Activated naive CD8-positive, alpha-beta T cell treated with anti-CD3 and anti-CD28 coated beads, Interleukin-2, amount 50 U/mL, for 24 hours (primary cell): ENCODE measurements around the gene CAVIN1.
"Not testable (repeated sequence)": the region's sequence is repeated elsewhere in the genome, so short reads cannot be mapped to it uniquely, and the experiment has no call there.

Experiments used
- ATAC-seq: fragments of 150-1000 bp; cut with Tn5 transposase; one replicate; pipeline ENCODE4 v1.10.0; 2021
- DNase-seq: peaks from one replicate; pipeline ENCODE4 v3.0.0; 2021
- H3K27ac Mint-ChIP-seq: one replicate; pipeline ENCODE4 v1.8.0; 2021; ENCODE audit warnings: mild to moderate bottlenecking, mixed read lengths
- H3K27me3 Mint-ChIP-seq: one replicate; pipeline ENCODE4 v1.8.0; 2021; ENCODE audit warnings: mixed read lengths
- H3K36me3 Mint-ChIP-seq: one replicate; pipeline ENCODE4 v1.8.0; 2021; ENCODE audit warnings: low read depth, mixed read lengths
- H3K4me1 Mint-ChIP-seq: one replicate; pipeline ENCODE4 v1.8.0; 2021; ENCODE audit warnings: mixed read lengths
- H3K4me3 Mint-ChIP-seq: one replicate; pipeline ENCODE4 v1.8.0; 2021; ENCODE audit warnings: mild to moderate bottlenecking, moderate library complexity, mixed read lengths
- H3K9me3 Mint-ChIP-seq: one replicate; pipeline ENCODE4 v1.8.0; 2021; ENCODE audit warnings: mixed read lengths

CAVIN1 gene

DNA sequence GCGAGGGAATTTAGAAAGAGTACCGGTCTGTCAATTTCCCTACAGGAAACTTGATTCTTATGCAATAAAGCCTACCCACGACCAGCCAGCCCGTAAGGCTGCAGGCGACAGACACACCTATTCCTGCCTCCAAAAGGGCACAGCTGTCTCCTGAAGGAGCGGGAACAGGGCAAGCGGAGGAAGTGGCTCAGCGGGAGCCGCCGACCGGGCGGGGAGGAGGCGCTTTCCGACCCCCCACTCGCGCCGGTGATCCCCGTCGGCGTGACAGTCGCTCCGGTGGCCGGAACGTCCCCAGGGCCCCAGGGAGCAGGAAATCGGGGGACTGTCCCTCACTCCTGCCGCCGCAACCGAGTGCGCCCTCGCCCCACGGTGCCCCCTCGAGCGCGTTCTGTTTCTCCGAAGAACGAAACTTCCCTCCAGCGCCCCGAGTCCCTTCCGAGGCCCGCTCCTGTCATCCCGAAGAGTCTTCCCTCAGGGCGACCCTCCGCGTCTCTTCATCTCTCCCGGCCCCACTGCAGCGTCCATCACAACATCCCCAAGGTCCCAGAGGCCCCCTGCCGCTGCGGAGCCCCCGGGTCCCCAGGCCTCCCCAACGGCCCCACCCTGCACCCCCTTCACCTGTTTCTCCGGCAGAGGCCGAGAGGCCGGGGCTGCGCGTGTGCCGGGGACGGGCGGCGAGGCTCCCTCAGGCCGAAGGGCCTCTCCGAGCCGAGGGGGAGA is 35.2 kb downstream of the CAVIN1 start:
- H3K4me1 Mint-ChIP-seq: peaks cover 64% of the 10 kb centered on the region
- no peak for ATAC-seq

DNA sequence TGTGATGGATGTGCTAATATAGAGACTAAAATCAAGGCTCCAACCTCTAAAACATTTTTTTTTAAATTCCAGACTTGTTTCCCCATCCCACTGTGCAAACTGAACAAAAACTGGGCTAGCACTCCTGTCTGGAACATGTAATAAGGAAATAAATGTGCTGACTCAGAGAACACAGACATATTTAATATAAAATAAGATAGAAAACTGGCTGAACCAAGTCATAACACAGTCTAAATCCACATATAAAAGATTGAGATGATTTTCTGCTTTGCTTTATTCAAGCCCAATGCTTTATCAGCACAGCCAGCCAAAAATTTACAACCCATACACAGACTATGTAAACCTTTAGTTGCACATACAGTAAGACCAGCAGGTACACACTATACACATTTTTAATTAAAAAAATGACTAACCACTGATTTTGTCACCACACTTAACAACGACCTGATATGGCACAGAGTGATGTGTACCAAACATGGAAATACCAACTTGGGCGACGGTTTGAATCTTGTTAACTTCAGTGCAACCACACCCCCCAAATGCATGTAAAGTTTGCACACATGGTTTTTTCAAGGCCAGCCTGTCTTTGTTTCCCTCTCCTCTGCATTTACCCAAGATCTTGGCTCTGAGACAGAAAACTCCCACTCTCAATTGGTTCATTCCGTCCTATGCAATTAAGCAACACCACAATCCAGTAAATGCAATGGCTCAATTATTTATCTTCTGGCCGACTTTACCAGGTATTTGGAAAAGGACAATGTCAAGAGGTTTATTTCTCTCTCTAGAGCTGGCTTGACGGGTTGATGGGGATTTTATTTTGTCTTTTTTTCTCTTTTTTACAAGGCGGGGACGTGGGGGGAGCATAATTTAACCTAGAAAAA is 36.0 kb downstream of the CAVIN1 start:
- DNase-seq (no peak), ATAC-seq (no peak)
- peaks cover 35% of the 10 kb centered on the region for H3K36me3 Mint-ChIP-seq
- peaks cover 66% of the 10 kb centered on the region for H3K4me1 Mint-ChIP-seq
- H3K9me3 Mint-ChIP-seq: no peaks in the 10 kb centered on the region
- H3K27ac Mint-ChIP-seq: peak overlapping the region; percentile 98
- peak overlapping the region; percentile 93 for H3K4me3 Mint-ChIP-seq
- H3K27me3 Mint-ChIP-seq: no peaks in the 10 kb centered on the region

More for the DNA sequence above, 35.2 kb downstream of the CAVIN1 start:
- DNase-seq: peak; percentile 53
- Mint-ChIP-seq H3K27me3 (no peaks in the 10 kb centered on the region), H3K9me3 (no peaks in the 10 kb centered on the region), H3K4me3 (peak overlapping the region; percentile 93), H3K27ac (peak overlapping the region; percentile 98), H3K36me3 (peaks cover 30% of the 10 kb centered on the region)

DNA sequence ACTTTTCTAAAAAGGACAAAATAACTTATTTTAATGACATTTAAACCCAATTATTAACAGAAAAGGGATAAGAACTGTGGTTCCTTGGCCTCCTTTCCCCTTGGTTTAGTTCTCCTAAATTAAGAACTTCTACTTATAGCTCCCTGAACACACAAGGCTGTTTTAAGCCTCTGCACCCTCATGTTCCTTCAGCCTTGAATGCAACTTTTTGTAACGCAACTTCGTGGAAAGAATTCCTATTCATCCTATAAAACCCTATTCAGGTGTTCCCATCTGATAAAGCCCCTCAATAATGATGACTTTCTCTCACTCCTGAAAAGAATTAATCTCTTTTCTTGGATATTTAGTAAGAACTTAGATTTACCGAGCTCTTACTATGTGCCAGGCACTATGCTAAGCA is 41.2 kb downstream of the CAVIN1 start:
- Mint-ChIP-seq H3K27me3 (no peaks in the 10 kb centered on the region), H3K9me3 (no peaks in the 10 kb centered on the region), H3K36me3 (peaks cover 46% of the 10 kb centered on the region), H3K27ac (no peak overlapping the region), H3K4me1 (peaks cover 77% of the 10 kb centered on the region), H3K4me3 (no peak overlapping the region)
- ATAC-seq (no peak), DNase-seq (no peak)

DNA sequence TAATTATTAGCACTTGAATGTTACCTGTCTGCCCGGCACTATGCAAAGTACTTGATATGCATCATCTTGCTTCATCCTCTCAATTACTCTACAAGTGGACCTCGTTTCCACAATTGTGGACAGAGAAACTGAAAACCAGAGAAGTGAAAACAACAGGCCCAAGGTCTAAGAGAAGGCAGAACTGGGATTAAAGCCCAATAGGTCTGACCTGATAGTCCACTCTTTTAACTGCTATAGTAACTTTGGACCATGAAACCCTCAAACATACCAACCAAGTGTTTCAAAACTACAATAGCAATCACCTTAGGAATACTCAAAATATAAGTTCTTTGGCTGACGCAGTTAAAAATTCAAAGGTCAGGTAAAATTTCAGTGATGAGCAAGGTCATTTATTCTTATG is 42.1 kb downstream of the CAVIN1 start:
- H3K4me3 Mint-ChIP-seq: peak overlapping the region; percentile 34
- no peak for ATAC-seq
- peaks cover 72% of the 10 kb centered on the region for H3K4me1 Mint-ChIP-seq
- no peak for DNase-seq
- peaks cover 41% of the 10 kb centered on the region for H3K36me3 Mint-ChIP-seq
- H3K9me3 Mint-ChIP-seq: no peaks in the 10 kb centered on the region
- no peaks in the 10 kb centered on the region for H3K27me3 Mint-ChIP-seq
- H3K27ac Mint-ChIP-seq: peak overlapping the region; percentile 56

DNA sequence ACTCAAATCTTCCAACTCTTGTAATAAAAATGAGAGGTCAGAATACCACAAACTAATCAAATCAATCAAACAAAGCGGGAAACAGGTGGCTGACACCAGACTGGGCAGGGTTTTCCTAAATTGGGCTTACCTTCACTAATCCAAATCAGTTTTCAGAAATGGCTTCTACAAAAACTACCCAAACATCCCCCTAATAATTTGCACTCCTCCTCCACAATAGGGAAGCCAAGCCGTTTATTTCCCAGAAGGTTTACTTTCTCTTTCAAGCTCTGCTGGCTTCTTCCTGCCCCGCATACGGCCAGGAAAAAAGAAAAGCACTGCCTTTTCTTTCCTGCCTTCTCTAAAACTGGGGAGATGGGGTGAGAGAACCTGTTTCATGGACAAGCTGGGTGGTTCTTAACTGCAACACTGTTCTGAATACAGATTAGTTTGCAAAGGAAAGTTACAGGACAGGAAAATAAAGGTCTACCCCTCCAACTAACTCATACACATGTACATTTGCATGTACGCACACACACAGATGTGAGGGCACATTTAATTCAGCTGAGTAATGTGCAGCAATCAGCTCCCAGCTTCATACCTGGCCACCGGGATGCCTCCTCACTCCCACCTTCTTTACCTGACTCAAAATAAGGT is 44.0 kb downstream of the CAVIN1 start:
- H3K4me3 Mint-ChIP-seq: peak overlapping the region; percentile 75
- ATAC-seq (peak; percentile 66), DNase-seq (no peak)
- peak overlapping the region; percentile 92 for H3K27ac Mint-ChIP-seq
- H3K9me3 Mint-ChIP-seq: no peaks in the 10 kb centered on the region
- peaks cover 30% of the 10 kb centered on the region for H3K36me3 Mint-ChIP-seq
- H3K27me3 Mint-ChIP-seq: no peaks in the 10 kb centered on the region
- H3K4me1 Mint-ChIP-seq: peaks cover 72% of the 10 kb centered on the region

DNA sequence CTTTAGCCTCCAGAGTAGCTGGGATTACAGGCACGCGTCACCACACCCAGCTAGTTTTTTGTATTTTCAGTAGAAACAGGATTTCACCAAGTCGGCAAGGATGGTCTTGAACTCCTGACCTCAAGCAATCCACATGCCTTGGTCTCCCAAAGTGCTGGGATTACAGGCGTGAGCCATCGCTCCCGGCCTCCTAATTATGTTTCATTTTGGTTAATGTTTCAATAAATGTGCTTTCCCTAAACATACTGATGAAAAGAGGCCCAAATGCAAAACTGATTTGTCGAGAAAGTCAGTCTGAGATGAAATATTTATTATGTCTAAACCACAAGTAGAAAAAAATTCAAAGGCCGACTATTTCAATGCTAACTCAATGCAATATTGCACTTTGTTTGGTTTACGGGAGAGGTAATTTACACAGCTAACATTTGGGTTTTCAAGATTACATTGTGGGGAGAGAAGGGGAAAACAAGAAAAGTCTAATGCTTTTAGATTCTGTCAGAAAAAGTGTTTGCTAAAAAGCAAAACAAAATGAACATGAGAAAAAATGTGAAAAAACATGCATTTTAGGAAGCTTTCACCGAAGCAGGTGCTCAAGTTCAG is 44.6 kb downstream of the CAVIN1 start:
- H3K4me3 Mint-ChIP-seq: peak overlapping the region; percentile 75
- no peaks in the 10 kb centered on the region for H3K27me3 Mint-ChIP-seq
- no peaks in the 10 kb centered on the region for H3K9me3 Mint-ChIP-seq
- H3K36me3 Mint-ChIP-seq: peaks cover 32% of the 10 kb centered on the region
- ATAC-seq (no peak), DNase-seq (no peak)
- H3K4me1 Mint-ChIP-seq: peaks cover 72% of the 10 kb centered on the region
- H3K27ac Mint-ChIP-seq: peak overlapping the region; percentile 92

DNA sequence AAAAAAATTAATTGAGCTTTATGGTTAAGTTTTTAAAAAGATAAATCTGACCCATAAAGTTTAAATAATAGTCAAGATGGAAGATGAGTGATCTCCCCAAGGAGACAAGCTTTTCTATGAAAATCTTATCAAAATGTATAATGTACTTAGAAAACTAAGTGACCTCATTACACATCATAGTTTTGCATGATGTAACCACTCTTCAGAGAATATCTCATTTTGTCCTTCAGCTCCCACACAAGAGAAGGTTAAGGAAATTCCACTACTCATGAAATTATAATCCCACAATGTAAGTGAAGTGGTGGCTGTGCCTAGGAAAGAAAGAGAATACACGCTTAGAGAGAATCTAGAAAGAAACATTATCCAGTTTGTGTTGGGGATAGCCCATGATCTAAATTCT is 49.2 kb downstream of the CAVIN1 start:
- ATAC-seq (no peak), DNase-seq (no peak)
- Mint-ChIP-seq H3K9me3 (no peaks in the 10 kb centered on the region), H3K4me1 (peaks cover 66% of the 10 kb centered on the region), H3K27ac (peak overlapping the region; percentile 22), H3K27me3 (no peaks in the 10 kb centered on the region), H3K4me3 (no peak overlapping the region), H3K36me3 (peaks cover 30% of the 10 kb centered on the region)

DNA sequence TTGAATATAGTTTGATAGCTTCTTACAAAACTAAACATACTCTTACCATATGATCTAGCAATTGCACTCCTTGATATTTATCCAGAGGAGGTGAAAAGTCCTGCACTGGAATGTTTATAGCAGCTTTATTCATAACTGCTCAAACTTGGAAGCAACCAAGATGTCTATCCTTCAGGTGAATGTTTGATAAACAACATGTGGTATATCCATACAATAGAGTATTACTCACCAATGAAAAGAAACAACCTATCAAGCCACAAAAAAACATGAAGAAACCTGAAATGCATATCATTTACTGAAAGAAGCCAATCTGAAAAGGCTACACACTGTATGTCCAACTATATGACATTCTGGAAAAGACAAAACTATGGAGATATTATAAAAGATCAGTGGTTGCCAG is 50.9 kb downstream of the CAVIN1 start:
- DNase-seq: no peak
- Mint-ChIP-seq H3K27me3 (no peaks in the 10 kb centered on the region), H3K4me3 (no peak overlapping the region), H3K4me1 (peaks cover 65% of the 10 kb centered on the region), H3K9me3 (no peaks in the 10 kb centered on the region), H3K27ac (no peak overlapping the region), H3K36me3 (peaks cover 22% of the 10 kb centered on the region)
- ATAC-seq: no peak

DNA sequence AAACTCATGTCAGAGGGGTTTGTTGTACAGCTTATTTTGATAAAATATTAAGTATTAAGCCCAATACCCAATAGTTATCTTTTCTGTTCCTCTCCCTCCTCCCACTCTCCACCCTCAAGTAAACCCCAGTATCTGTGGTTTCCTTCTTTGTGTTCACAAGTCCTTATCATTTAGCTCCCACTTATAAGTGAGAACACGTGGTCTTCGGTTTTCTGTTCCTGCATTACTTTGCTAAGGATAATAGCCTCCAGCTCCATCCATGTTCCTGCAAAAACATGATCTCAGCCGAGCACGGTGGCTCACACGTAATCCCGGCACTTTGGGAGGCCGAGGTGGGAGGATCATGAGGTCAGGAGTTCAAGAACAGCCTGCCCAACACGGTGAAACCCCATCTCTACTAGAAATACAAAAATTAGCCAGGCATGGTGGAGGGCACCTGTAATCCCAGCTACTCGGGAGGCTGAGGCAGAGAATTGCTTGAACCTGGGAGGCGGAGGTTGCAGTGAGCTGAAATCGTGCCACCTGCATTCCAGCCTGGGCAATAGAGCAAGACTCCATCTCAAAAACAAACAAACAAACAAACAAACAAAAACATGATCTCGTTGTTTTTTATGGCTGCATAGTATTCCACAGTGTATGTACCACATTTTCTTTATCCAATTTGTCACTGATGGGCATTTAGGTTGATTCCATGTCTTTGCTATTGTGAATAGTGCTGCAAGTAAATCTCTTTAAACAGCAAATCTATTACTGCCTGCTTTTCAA is 54.1 kb downstream of the CAVIN1 start:
- not testable (repeated sequence) for H3K27me3 Mint-ChIP-seq

DNA sequence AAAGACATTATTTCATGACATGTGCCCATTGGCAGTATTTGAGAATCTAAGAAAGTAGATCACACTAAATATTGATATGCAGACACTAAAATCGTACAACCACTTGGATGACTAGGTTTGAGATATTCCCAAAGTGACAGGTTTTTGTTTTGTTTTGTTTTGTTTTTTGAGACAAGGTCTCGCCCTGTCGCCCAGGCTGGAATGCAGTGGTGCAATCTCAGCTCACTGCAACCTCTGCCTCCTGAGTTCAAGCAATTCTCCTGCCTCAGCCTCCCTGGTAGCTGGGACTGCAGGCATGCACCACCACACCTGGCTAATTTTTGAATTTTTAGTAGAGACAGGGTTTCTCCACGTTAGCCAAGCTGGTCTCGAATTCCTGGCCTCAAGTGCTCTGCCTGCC is 54.7 kb downstream of the CAVIN1 start:
- H3K4me1 Mint-ChIP-seq: peaks cover 74% of the 10 kb centered on the region
- not testable (repeated sequence) for H3K27ac Mint-ChIP-seq

More for the DNA sequence above, 54.1 kb downstream of the CAVIN1 start:
- not testable (repeated sequence) for H3K4me3 Mint-ChIP-seq, H3K9me3 Mint-ChIP-seq, ATAC-seq, DNase-seq, H3K27ac Mint-ChIP-seq
- Mint-ChIP-seq H3K36me3 (peaks cover 34% of the 10 kb centered on the region), H3K4me1 (peaks cover 70% of the 10 kb centered on the region)

DNA sequence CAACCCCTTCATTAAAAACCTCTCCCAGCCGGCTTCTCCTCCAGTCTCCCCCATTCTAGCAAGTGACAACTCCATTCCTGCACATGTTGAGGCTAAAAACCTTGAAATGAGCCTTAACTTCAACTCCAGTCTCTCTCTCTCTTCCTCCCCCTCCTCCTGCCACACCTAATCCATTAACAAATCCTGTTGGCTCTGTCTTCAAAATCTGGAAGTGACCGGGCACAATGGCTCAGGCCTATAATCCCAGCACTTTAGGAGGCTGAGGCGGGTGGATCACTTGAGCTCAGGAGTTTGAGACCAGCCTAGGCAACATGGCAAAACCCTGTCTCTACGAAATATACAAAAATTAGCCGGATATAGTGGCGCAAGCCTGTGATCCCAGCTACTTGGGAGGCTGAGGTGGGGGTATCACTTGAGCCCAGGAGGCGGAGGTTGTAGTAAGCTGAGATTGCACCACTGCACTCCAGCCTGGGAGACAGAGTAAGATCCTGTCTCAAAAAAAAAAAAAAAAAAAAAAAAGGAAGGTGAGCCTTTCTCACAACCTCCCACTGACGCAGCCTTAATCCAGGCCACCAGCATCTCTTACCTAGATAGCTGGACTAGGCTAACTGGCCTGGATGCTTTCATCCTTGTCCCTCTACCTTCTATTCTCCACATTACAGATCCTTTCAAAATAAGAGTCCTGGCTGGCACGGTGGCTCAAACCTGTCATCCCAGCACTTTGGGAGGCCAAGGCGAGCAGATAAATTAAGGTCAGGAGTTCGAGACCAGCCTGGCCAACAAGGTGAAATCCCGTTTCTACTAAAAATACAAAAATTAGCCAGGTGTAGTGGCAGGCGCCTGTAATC is 56.7 kb downstream of the CAVIN1 start:
- H3K9me3 Mint-ChIP-seq, ATAC-seq, H3K4me3 Mint-ChIP-seq, H3K27me3 Mint-ChIP-seq, DNase-seq: not testable (repeated sequence)
- peaks cover 89% of the 10 kb centered on the region for H3K4me1 Mint-ChIP-seq
- H3K36me3 Mint-ChIP-seq: peaks cover 38% of the 10 kb centered on the region
- peak overlapping the region; percentile 24 for H3K27ac Mint-ChIP-seq

More for the DNA sequence above, 54.7 kb downstream of the CAVIN1 start:
- ATAC-seq, H3K27me3 Mint-ChIP-seq, H3K9me3 Mint-ChIP-seq, H3K4me3 Mint-ChIP-seq, DNase-seq: not testable (repeated sequence)
- H3K36me3 Mint-ChIP-seq: peaks cover 35% of the 10 kb centered on the region

DNA sequence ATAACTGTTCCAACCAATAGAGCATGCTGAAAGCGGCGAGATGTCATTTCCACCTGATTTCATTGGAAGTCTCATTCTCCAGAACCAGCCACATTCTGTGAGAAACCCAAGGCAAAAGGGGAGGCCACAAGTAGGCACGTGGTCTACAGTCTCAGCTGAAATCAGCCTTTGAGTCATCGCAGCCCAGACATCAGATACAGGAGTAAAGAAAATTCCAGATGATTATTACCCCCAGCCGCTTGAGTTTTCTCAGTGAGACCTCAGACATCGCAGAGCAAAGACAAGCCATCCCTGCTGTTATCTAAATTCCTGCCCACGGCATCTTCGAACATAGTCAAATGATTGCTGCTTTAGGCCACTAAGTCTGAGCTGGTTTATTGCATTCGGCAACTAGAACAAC is 57.9 kb downstream of the CAVIN1 start:
- no peaks in the 10 kb centered on the region for H3K27me3 Mint-ChIP-seq
- DNase-seq (peak; percentile 44), ATAC-seq (peak; percentile 33)
- peak overlapping the region; percentile 89 for H3K27ac Mint-ChIP-seq
- H3K4me3 Mint-ChIP-seq: peak overlapping the region; percentile 55
- H3K4me1 Mint-ChIP-seq: peaks cover 91% of the 10 kb centered on the region
- H3K36me3 Mint-ChIP-seq: peaks cover 37% of the 10 kb centered on the region
- peaks cover 3% of the 10 kb centered on the region for H3K9me3 Mint-ChIP-seq
